Mesodermal cell (in vitro differentiated cells): Measurements from ENCODE around the gene TRAK1.

ENCODE experiments used
- H3K27ac ChIP-seq: 2 replicates; pipeline ENCODE4 v1.7.0; 2013; ENCODE audit warnings: mild to moderate bottlenecking, low read depth, low read length, moderate library complexity; ENCODE audit not compliant: severe bottlenecking
- H3K36me3 ChIP-seq: 2 replicates; pipeline ENCODE4 v1.7.1; 2013; ENCODE audit warnings: mild to moderate bottlenecking, low read length, moderate library complexity; ENCODE audit not compliant: control insufficient read depth, insufficient read depth
- H3K4me1 ChIP-seq: one replicate; pipeline ENCODE4 v1.7.1; 2013; ENCODE audit warnings: mild to moderate bottlenecking, low read length; ENCODE audit not compliant: insufficient read depth, control insufficient read depth, poor library complexity, severe bottlenecking
- H3K4me3 ChIP-seq: 2 replicates; pipeline ENCODE4 v1.7.0; 2013; ENCODE audit warnings: low read length, control low read depth, mild to moderate bottlenecking; ENCODE audit not compliant: insufficient read depth, poor library complexity, severe bottlenecking; ENCODE audit errors: extremely low read depth
- H3K9me3 ChIP-seq: 2 replicates; pipeline ENCODE4 v1.7.1; 2013; ENCODE audit warnings: mild to moderate bottlenecking, low read length, moderate library complexity; ENCODE audit not compliant: control insufficient read depth
- WGBS, 2 experiments: methylation state at CpG; one replicate each; pipeline ENCODE4 v1.1.5; 2013; ENCODE audit warnings: missing lambda C conversion rate in 2 of 2; ENCODE audit not compliant: insufficient coverage in 2 of 2; 5-methylcytosine and 5-hydroxymethylcytosine counted together

The TRAK1 gene

DNA sequence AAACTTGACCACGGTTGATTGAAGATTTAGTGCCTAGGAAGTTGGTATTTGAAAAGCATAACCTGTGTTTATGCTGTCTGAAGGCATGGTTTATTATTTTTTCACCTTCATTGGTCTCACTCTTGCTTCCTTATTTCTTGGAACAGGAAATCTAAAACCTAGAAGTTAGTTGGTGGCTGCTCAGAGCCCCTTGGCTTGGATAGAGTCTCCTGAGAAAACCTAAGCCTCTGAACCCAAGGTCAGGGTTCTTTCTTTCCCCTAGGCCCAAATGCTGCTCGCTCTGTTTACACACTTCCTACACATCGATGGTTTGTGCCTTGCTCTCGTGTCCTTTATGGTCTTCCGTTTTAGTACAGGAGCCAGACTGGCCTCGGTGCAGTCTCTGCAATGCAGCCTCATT lies 82.2 kb downstream of the TRAK1 start:
- no peaks in the 10 kb centered on the region for H3K4me1 ChIP-seq
- H3K4me3 ChIP-seq: no peak overlapping the region
- peaks cover 4% of the 10 kb centered on the region for H3K36me3 ChIP-seq
- no peak overlapping the region for H3K27ac ChIP-seq
- WGBS, 2 experiments: 96% methylated on average over 4 to 5 of the region's 6 CpGs
- no peaks in the 10 kb centered on the region for H3K9me3 ChIP-seq

DNA sequence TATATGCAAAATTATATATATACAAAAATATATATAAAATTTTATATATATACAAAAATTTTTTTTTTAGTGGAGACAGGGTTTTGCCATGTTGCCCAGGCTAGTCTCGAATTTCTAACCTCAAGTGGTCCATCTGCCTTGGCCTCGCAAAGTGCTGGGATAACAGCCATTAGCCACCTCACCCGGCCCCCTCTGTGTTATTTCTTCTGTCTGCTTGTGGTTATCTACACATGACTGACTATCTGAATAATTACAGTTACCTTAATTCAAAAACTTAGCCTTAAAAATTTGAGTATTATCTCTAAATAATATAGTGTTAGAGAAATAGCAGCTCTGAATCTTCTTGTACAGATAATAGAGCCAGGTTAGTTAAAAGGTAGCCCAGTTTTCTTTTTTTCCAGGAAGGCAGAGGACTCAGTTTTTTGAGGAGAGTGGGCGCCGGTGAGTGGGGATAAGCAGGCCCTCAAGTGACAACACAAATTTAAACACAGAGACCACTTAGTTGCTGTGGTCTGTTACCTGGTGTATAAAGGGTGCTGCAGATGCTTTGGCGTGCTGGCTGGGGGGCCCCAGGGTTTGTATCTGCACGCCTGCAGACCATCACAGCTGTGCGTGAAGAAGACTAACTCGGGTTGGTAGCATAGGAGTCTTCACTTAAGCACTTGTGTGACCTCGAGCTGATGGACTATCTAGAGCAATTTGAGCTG lies 83.7 kb downstream of the TRAK1 start:
- Histone ChIP-seq H3K4me3 (no peak overlapping the region), H3K4me1 (peaks cover 14% of the 10 kb centered on the region), H3K36me3 (peaks cover 4% of the 10 kb centered on the region), H3K9me3 (no peaks in the 10 kb centered on the region), H3K27ac (no peak overlapping the region)
- 92 to 94% methylated on average over 7 of the region's 10 CpGs for WGBS, 2 experiments

DNA sequence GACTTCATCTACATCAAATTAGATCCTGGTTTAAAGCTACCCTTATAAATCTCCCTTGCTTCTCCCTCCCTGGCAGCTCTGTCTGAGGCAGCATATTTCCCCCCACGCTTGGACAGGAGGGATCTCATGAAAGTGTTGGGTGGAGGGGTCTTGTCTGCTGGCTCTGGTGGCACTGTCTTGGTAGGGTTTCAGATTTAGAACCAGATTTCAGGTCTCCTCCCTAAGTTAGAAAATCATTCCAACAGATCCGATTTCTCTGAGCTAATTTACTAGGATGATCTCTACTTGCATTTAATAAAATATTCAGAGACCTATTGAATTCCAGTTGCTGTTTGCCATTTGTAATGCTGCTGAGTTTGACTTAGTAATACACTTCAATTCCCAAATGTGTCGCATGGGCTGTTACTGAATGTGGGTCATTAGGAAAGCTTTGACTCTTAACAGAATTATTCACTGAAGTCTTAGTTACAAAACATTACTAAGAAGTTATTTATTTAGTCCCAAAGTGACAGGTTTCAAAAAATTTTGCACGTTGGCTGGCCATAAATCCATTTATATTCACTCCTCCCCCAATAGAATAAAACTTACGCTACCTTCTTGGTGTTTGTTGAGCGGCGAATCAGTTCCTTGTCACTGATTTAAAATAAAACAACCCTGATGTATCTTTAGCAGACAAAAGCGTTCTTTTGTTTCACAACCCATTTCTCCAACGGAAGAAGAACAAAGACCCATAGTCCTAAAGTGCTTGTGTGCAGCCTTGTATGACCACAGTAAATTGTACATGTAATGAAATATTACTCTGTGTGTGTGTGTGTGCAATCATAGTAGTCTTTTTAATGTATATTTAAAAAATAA lies 84.5 kb downstream of the TRAK1 start:
- Histone ChIP-seq H3K4me3 (no peak overlapping the region), H3K9me3 (no peaks in the 10 kb centered on the region), H3K4me1 (peaks cover 15% of the 10 kb centered on the region), H3K27ac (no peak overlapping the region), H3K36me3 (peaks cover 4% of the 10 kb centered on the region)
- 73 to 87% methylated on average over 4 to 5 of the region's 9 CpGs for WGBS, 2 experiments

DNA sequence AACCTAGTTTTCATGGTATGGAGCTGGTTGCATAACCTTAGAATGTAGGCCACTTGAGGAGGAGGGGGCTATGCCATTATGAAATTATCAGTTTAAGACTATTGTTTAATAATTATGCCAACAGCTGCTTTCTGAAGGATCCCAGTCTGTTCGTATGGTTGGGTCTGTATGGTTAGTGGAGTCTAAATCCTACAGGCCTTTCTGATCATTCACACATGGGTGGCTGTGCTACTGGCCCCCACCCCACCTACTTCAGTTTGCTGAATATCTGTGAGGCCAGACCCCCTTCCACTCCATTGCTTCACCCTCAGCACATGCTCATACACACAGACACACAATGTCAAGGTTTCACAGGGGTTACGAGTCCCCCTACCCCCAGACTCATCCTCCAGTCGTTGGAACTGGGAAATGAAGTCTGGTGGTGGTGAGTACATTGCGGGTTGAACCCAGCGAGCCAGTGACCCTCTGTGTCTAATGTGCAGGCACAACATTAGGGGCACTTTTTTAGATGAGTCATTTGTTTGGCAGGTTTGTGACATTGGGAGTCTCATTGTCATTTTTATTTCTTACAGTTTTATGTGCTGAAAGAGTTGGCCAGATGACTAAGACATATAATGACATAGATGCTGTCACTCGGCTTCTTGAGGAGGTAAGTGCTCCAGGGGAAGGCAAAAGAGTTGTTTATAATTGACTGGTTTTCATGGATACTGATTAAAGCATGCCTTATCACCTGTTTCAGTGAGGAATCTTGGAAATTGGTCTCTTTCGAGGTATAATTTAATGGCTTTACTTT lies 85.3 kb downstream of the TRAK1 start:
- 94 to 100% methylated on average over 3 to 4 of the region's 7 CpGs for WGBS, 2 experiments
- Histone ChIP-seq H3K36me3 (peaks cover 4% of the 10 kb centered on the region), H3K4me1 (peaks cover 15% of the 10 kb centered on the region), H3K9me3 (no peaks in the 10 kb centered on the region), H3K4me3 (no peak overlapping the region), H3K27ac (no peak overlapping the region)

DNA sequence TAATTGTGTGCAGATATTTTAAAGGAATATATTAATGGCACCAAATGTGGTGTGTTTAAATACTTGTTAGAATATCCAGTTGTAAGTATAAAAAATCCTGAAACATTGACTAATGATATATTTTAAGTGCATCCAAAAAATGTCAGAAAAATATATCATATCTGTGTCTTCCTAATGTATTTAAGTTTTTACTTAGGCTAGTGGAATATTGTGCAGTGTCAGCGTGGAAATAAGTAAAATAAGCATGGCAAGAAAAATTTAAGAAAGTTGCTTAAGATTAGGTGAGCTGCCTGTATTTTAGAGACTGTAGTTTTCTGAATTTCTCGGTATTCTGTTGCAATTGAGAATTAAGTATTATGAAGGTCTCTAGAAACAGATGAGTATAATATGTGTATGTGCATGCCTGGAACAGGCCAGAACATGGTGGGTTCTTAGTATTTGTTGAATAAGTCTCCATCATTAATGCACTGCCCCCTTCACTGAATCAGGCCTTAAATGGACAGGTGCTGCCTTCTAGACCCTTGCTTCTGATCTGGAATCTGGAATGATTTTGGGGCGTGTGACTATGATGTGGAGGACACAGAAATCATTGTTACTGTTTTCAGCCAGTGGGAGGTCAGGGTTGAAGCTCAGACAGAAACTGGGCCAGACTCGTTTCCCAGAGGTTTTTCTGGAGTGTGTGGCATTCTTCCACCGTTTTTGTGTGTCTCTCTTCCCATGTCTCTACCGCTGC lies 86.1 kb downstream of the TRAK1 start:
- no peak overlapping the region for H3K4me3 ChIP-seq
- H3K4me1 ChIP-seq: peaks cover 15% of the 10 kb centered on the region
- H3K9me3 ChIP-seq: no peaks in the 10 kb centered on the region
- no peak overlapping the region for H3K27ac ChIP-seq
- H3K36me3 ChIP-seq: peaks cover 4% of the 10 kb centered on the region
- 90 to 93% methylated on average over 4 to 6 of the region's 6 CpGs for WGBS, 2 experiments

DNA sequence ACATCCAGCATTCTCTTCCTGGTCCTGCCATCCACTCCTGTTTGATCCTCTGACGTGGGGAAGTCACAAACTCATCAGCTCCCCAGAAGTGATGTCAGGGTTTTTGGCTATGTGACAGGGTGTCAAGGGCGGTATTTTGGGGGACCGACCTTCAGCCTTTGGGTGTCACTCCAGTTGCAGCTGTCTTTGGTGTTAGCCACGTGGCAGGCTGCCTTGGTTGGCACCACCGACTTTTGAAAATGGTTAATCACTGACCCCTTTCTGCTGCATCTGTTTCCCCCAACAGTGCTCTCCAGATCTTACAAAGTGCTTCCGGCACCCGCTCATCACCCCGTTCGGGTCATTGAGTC lies 86.6 kb downstream of the TRAK1 start:
- Histone ChIP-seq H3K36me3 (peaks cover 4% of the 10 kb centered on the region), H3K4me3 (no peak overlapping the region), H3K27ac (no peak overlapping the region), H3K9me3 (no peaks in the 10 kb centered on the region), H3K4me1 (peaks cover 15% of the 10 kb centered on the region)
- 90 to 97% methylated on average over 8 to 9 of the region's 9 CpGs for WGBS, 2 experiments

DNA sequence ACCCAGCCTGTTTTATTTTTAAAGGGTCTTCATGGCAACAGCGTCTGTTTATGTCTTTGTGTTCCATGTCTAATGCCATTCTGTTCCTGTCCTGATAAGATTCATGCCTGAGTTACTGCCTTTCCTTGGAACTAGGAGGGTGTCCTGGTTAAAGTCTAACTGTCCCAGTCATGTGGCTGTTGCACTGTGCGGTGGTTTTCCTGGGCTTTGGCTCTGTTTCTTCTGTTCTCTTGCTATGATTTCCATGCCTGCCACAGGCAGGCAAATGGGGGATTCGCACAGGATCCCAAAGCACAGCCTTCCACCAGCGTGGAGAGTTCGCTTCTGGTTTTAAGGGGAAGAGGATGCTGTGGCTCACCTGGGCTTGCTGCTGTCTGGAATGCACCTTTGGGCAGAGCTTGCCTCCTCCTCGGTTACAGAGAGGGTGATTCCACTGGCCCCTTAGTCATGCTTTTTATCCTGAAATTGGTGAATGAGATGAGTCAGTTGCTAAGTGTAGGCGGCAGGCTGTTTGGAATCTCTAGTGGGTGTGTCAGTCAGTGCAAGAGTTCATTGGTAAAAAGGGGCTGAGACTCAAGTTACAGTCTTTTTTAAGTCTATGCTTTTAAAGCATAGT lies 88.1 kb downstream of the TRAK1 start:
- Histone ChIP-seq H3K27ac (peak overlapping the region; percentile 96), H3K4me1 (peaks cover 20% of the 10 kb centered on the region), H3K4me3 (no peak overlapping the region), H3K9me3 (no peaks in the 10 kb centered on the region), H3K36me3 (peaks cover 4% of the 10 kb centered on the region)
- WGBS, 2 experiments: 45 to 59% methylated on average over 7 of the region's 7 CpGs

DNA sequence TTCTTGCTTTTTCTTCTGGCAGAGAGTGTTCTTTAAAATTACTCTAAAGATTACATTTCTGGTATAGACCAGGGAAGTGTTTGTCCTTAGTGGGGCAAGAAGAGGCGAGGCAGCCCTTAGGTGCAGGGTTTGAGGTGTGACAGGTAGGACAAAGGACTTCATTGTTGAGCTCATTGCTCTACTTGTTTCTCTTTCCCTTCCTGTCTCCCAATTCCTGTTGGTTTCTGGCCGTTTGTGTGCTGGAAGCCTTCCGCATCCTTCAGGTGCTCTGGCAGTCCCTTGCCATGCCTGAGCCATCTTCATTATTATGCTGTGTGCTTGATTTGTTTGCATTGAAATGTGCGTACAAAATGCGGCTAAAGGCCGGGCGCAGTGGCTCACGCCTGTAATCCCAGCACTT lies 89.7 kb downstream of the TRAK1 start:
- Histone ChIP-seq H3K4me1 (peaks cover 25% of the 10 kb centered on the region), H3K9me3 (no peaks in the 10 kb centered on the region), H3K36me3 (peaks cover 17% of the 10 kb centered on the region), H3K4me3 (no peak overlapping the region), H3K27ac (no peak overlapping the region)
- WGBS, 2 experiments: 87 to 94% methylated on average over 6 to 7 of the region's 8 CpGs

DNA sequence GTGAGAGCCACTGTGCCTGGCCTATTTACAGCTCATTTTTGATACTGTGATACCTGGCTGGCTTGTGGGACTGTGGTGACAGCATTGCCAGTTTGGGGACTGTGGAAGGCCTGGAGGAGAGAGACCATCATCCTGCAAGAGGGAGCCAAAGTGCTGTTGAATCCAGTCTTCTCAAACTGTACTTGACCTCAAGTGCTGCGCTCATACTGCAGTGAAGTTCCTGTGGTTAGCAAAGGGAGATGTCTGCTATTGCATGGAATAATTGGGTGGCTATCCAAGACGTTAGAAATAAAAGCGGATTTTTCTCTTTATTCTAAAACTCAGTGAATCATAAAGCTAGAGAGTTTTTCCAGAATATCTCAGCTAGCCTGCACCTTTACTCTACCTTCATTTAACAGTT lies 91.4 kb downstream of the TRAK1 start:
- no peak overlapping the region for H3K27ac ChIP-seq
- H3K4me1 ChIP-seq: peaks cover 25% of the 10 kb centered on the region
- no peaks in the 10 kb centered on the region for H3K9me3 ChIP-seq
- peaks cover 18% of the 10 kb centered on the region for H3K36me3 ChIP-seq
- no peak overlapping the region for H3K4me3 ChIP-seq
- 73 to 83% methylated on average over 1 to 2 of the region's 3 CpGs for WGBS, 2 experiments
